ENCODE data around the gene IER5. TPM values are rescaled to one million over a fixed set of nuclear protein-coding genes. Genes with fewer than 3 reads are reported as not detected.

The IER5 gene
- total RNA-seq, 2 donors from 2014 or later, result 13.2 to 21.2 TPM

- 74 to 88% methylated on average over 3 of the region's 3 CpGs for WGBS, 2 experiments (ENCODE audit: insufficient coverage in 1 of 2, insufficient read length in 1 of 2)
- no peak for DNase-seq
- H3K27ac Mint-ChIP-seq, result no peak overlapping the region
- no peaks in the 10 kb centered on the region for H3K9me3 ChIP-seq (ENCODE audit: control insufficient read depth, low read length)
- H3K4me3 Mint-ChIP-seq, result no peak overlapping the region
- no peaks in the 10 kb centered on the region for H3K36me3 ChIP-seq (ENCODE audit: control insufficient read depth, insufficient read depth, low read length)
- peaks cover 29% of the 10 kb centered on the region for H3K4me1 Mint-ChIP-seq
- no peak overlapping the region for H3K27ac ChIP-seq (ENCODE audit: low read depth, low read length)
- no peak for TF ChIP-seq CTCF (conservative IDR thresholded peaks at IDR 0.05)
- no peaks in the 10 kb centered on the region for H3K27me3 ChIP-seq (ENCODE audit: control insufficient read depth, insufficient read depth, low read length, poor library complexity, severe bottlenecking)
- H3K9ac ChIP-seq (ENCODE audit: extremely low read depth, low read length, poor library complexity, severe bottlenecking), result no peak overlapping the region
- no peaks in the 10 kb centered on the region for H3K36me3 Mint-ChIP-seq (ENCODE audit: low read depth)
- H3K4me1 ChIP-seq (ENCODE audit: control insufficient read depth, insufficient read depth, low read length), result peaks cover 13% of the 10 kb centered on the region
- H3K27me3 Mint-ChIP-seq (ENCODE audit: insufficient read depth), result peaks cover 9% of the 10 kb centered on the region
- H3K4me3 ChIP-seq (ENCODE audit: low read length), result no peak overlapping the region
- H3K9me3 Mint-ChIP-seq, result no peaks in the 10 kb centered on the region
These were observed 7.1 kb upstream of the IER5 start for GRCh38 chr1:181081395-181081794.

- Mint-ChIP-seq H3K4me1 (peaks cover 18% of the 10 kb centered on the region), H3K4me3 (no peak overlapping the region), H3K36me3 (ENCODE audit: low read depth) (no peaks in the 10 kb centered on the region), H3K27me3 (ENCODE audit: insufficient read depth) (peaks cover 25% of the 10 kb centered on the region), H3K9me3 (no peaks in the 10 kb centered on the region), H3K27ac (peak overlapping the region; percentile 12)
- Histone ChIP-seq H3K4me1 (ENCODE audit: control insufficient read depth, insufficient read depth, low read length) (peaks cover 9% of the 10 kb centered on the region), H3K9ac (ENCODE audit: extremely low read depth, low read length, poor library complexity, severe bottlenecking) (no peak overlapping the region), H3K27ac (ENCODE audit: low read depth, low read length) (no peak overlapping the region), H3K9me3 (ENCODE audit: control insufficient read depth, low read length) (no peaks in the 10 kb centered on the region), H3K27me3 (ENCODE audit: control insufficient read depth, insufficient read depth, low read length, poor library complexity, severe bottlenecking) (no peaks in the 10 kb centered on the region), H3K36me3 (ENCODE audit: control insufficient read depth, insufficient read depth, low read length) (no peaks in the 10 kb centered on the region), H3K4me3 (ENCODE audit: low read length) (no peak overlapping the region)
- peak; percentile 81 for DNase-seq
- 50 to 67% methylated on average over 2 to 6 of the region's 6 CpGs for WGBS, 2 experiments (ENCODE audit: insufficient coverage in 1 of 2, insufficient read length in 1 of 2)
- TF ChIP-seq CTCF (conservative IDR thresholded peaks at IDR 0.05), result peak; percentile 76
These were observed 4.5 kb upstream of the IER5 start for GRCh38 chr1:181083842-181084605.

DNA sequence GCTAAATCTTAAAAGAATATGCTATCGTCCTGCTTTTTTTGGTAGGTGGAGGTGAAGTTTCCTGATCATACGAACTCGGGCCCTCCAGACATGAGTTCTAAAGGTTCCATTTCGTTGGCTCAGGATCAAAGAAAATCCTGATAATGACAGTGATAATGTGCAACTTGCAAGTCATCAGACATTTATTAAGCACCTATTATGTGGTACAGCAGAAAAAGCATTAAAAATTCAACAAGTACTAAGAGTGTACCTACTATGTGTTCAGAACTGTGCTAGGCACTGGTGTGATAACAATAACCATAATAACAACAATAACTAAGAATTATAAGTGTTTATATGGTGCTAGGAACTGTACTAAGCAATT, 3.9 kb upstream of the IER5 start:
- Histone ChIP-seq H3K4me1 (ENCODE audit: control insufficient read depth, insufficient read depth, low read length) (peaks cover 9% of the 10 kb centered on the region), H3K36me3 (ENCODE audit: control insufficient read depth, insufficient read depth, low read length) (no peaks in the 10 kb centered on the region), H3K4me3 (ENCODE audit: low read length) (no peak overlapping the region), H3K27ac (ENCODE audit: low read depth, low read length) (no peak overlapping the region), H3K27me3 (ENCODE audit: control insufficient read depth, insufficient read depth, low read length, poor library complexity, severe bottlenecking) (no peaks in the 10 kb centered on the region), H3K9ac (ENCODE audit: extremely low read depth, low read length, poor library complexity, severe bottlenecking) (no peak overlapping the region), H3K9me3 (ENCODE audit: control insufficient read depth, low read length) (no peaks in the 10 kb centered on the region)
- Mint-ChIP-seq H3K4me1 (peaks cover 13% of the 10 kb centered on the region), H3K27me3 (ENCODE audit: insufficient read depth) (peaks cover 25% of the 10 kb centered on the region), H3K27ac (peak overlapping the region; percentile 12), H3K36me3 (ENCODE audit: low read depth) (no peaks in the 10 kb centered on the region), H3K9me3 (no peaks in the 10 kb centered on the region), H3K4me3 (no peak overlapping the region)
- WGBS, 2 experiments (ENCODE audit: insufficient coverage in 1 of 2, insufficient read length in 1 of 2), result 81 to 85% methylated on average over 3 to 4 of the region's 4 CpGs
- TF ChIP-seq CTCF (conservative IDR thresholded peaks at IDR 0.05), result no peak
- DNase-seq, result no peak
